Measurements from ENCODE around the gene FIGN. TPM values are rescaled to one million over a fixed set of nuclear protein-coding genes. Genes with fewer than 3 reads are reported as not detected.

The FIGN gene
- total and polyA plus RNA-seq, 2 of the 4 experiments (the other 2 are of a cell fraction): 0.77 to 0.90 TPM

- H3K36me3 ChIP-seq (ENCODE audit: control insufficient read depth, insufficient read depth, low read length): no peaks in the 10 kb centered on the region
- no peak overlapping the region for H2BK120ac ChIP-seq (ENCODE audit: low read depth, low read length)
- no peaks in the 10 kb centered on the region for H3K9me1 ChIP-seq (ENCODE audit: insufficient read depth, low read length)
- H3K27me3 ChIP-seq (ENCODE audit: control insufficient read depth, insufficient read depth, low read length): no peaks in the 10 kb centered on the region
- no peak overlapping the region for H3K9ac ChIP-seq (ENCODE audit: low read depth, low read length)
- no peaks in the 10 kb centered on the region for H3K9me3 ChIP-seq (ENCODE audit: control insufficient read depth, insufficient read depth, low read length)
- H3K14ac ChIP-seq (replicated peaks; ENCODE audit: low read depth, low read length): no peak overlapping the region
- no peak overlapping the region for H2BK5ac ChIP-seq (ENCODE audit: low read depth, low read length, poor library complexity, severe bottlenecking)
- POLR2A ChIA-PET (ENCODE audit: unreplicated experiment): no interaction called here
- no CpG with 5 or more reads among the region's 3 CpGs for WGBS, 2 experiments (ENCODE audit: extremely low coverage in 2 of 2, insufficient read length in 1 of 2)
- no peaks in the 10 kb centered on the region for H3K79me1 ChIP-seq (ENCODE audit: low read depth in 1 of 2, low read length in 2 of 2)
- H4K20me1 ChIP-seq (ENCODE audit: insufficient read depth, low read length): no peaks in the 10 kb centered on the region
- no peak overlapping the region for H2AK9ac ChIP-seq (replicated peaks; ENCODE audit: low read depth, low read length, poor library complexity)
- in situ Hi-C loops (cut with MboI; ENCODE audit: low sequenced_read_pairs) (no loop called here), intact Hi-C loops (cut with micrococcal nuclease) (no loop called here), dilution Hi-C loops (cut with HindIII; ENCODE audit: low sequenced_read_pairs, unreplicated experiment) (no loop called here)
- H3K27ac ChIP-seq (ENCODE audit: insufficient read depth, low read length): no peak overlapping the region
- no peak for ATAC-seq (ENCODE audit: low read depth)
- BruUV-seq (replicated peaks): no TSS peak
- no peak overlapping the region for H2AFZ ChIP-seq (replicated peaks; ENCODE audit: low read length, poor library complexity)
- H3K4me1 ChIP-seq (ENCODE audit: control insufficient read depth, insufficient read depth, low read length): no peaks in the 10 kb centered on the region
- DNase-seq: no peak
- H3K4me3 ChIP-seq (ENCODE audit: insufficient read depth, low read depth, low read length): no peak overlapping the region
- no peak for TF ChIP-seq FOS (IDR thresholded peaks at IDR 0.05; ENCODE audit: low read depth, low read length)
- no peak for TF ChIP-seq MAFK (IDR thresholded peaks at IDR 0.05; ENCODE audit: low read depth, low read length)
- TF ChIP-seq SMC3 (IDR thresholded peaks at IDR 0.05; ENCODE audit: low read depth, low read length): no peak
- no peak for TF ChIP-seq CEBPB (IDR thresholded peaks at IDR 0.05; ENCODE audit: low read depth, low read length)
- TF ChIP-seq RAD21 (IDR thresholded peaks at IDR 0.05; ENCODE audit: low read length): no peak
- TF ChIP-seq, protein P1, sequence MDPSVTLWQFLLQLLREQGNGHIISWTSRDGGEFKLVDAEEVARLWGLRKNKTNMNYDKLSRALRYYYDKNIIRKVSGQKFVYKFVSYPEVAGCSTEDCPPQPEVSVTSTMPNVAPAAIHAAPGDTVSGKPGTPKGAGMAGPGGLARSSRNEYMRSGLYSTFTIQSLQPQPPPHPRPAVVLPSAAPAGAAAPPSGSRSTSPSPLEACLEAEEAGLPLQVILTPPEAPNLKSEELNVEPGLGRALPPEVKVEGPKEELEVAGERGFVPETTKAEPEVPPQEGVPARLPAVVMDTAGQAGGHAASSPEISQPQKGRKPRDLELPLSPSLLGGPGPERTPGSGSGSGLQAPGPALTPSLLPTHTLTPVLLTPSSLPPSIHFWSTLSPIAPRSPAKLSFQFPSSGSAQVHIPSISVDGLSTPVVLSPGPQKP (IDR thresholded peaks at IDR 0.05; ENCODE audit: borderline replicate concordance, low read depth, low read length): no peak
- no peak for TF ChIP-seq MXI1 (IDR thresholded peaks at IDR 0.05; ENCODE audit: borderline replicate concordance, low read depth, low read length)
- no peak for TF ChIP-seq CHD1 (IDR thresholded peaks at IDR 0.05; ENCODE audit: low read depth, low read length)
- no peak for TF ChIP-seq CTCF (conservative IDR thresholded peaks at IDR 0.05; ENCODE audit: low read depth, low read length)
- TF ChIP-seq RCOR1 (IDR thresholded peaks at IDR 0.05; ENCODE audit: insufficient replicate concordance, low read length): no peak
- no peak for TF ChIP-seq MAZ (IDR thresholded peaks at IDR 0.05; ENCODE audit: borderline replicate concordance, low read depth, low read length)
- TF ChIP-seq RFX5 (IDR thresholded peaks at IDR 0.05; ENCODE audit: low read depth, low read length): no peak
- no peak for TF ChIP-seq BHLHE40 (IDR thresholded peaks at IDR 0.05; ENCODE audit: low read depth, low read length)
- TF ChIP-seq USF2 (IDR thresholded peaks at IDR 0.05; ENCODE audit: low read depth, low read length): no peak
- no peak for TF ChIP-seq NFE2L2 (IDR thresholded peaks at IDR 0.05; ENCODE audit: low read depth, low read length)
- TF ChIP-seq POLR2A (IDR thresholded peaks at IDR 0.05; ENCODE audit: low read depth, low read length): no peak
- no peak overlapping the region for H3K23ac ChIP-seq (ENCODE audit: low read depth, low read length)
- H2BK20ac ChIP-seq (ENCODE audit: low read depth, low read length): no peak overlapping the region
- no peak overlapping the region for H3K4ac ChIP-seq (ENCODE audit: low read depth, low read length)
- no peak overlapping the region for H3K56ac ChIP-seq (ENCODE audit: extremely low read depth, insufficient read depth, low read length)
- no peak overlapping the region for H3K18ac ChIP-seq (ENCODE audit: low read depth, low read length)
- H3K4me2 ChIP-seq (ENCODE audit: low read depth, low read length): no peak overlapping the region
- no peak overlapping the region for H2AK5ac ChIP-seq (ENCODE audit: low read depth, low read length)
- H4K5ac ChIP-seq (ENCODE audit: low read depth, low read length): no peak overlapping the region
- H4K8ac ChIP-seq (ENCODE audit: low read depth in 2 of 2, low read length in 2 of 2): no peak overlapping the region
- CTCF ChIA-PET: no interaction called here
- H2BK15ac ChIP-seq (ENCODE audit: low read depth, low read length): no peak overlapping the region
- H4K91ac ChIP-seq (ENCODE audit: insufficient read depth, low read depth, low read length): no peak overlapping the region
Measured at GRCh38 chr2:163594497-163594896, 141.3 kb downstream of the FIGN start.

Data from IMR-90 (cell line).